Keratinocyte (primary cell): Measurements from ENCODE around the gene CCR8.

Source experiments
- EZH2 ChIP-seq: IDR thresholded peaks from one replicate; pipeline ENCODE4 v1.6.1; 2012; ENCODE audit warnings: inconsistent platforms, mild to moderate bottlenecking, low read length, moderate library complexity
- TF ChIP-seq, protein P1 (sequence below), 3 experiments: IDR thresholded peaks in 1 of 3; conservative IDR thresholded peaks in 1 of 3; optimal IDR thresholded peaks in 1 of 3; 2 replicates in 2 of 3; 3 replicates in 1 of 3; pipeline versions ENCODE3 to v1.5.1; 2011; ENCODE audit warnings: low read length in 3 of 3, mild to moderate bottlenecking in 3 of 3, moderate library complexity in 2 of 3, control low read depth in 1 of 3, inconsistent platforms in 1 of 3; ENCODE audit not compliant: insufficient read depth in 2 of 3; ENCODE audit errors: extremely low read depth in 1 of 3

DNA sequence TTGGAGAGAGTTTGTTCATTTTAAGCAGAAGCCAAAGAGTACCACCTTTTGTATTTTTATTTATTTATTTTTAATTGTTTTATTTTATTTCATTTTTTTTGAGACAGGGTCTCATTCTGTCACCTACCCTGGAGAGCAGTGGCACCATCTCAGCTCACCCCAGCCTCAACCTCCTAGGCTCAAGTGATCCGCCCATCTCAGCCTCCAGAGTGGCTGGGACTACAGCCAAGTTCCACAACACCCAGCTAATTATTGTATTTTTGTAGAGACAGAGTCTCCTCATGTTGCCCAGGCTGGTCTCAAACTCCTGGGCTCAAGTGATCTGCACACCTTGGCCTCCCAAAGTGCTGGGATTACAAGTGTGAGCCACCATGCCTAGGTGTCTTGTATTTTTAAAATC, 9.6 kb downstream of the CCR8 start:
- TF ChIP-seq, protein P1, sequence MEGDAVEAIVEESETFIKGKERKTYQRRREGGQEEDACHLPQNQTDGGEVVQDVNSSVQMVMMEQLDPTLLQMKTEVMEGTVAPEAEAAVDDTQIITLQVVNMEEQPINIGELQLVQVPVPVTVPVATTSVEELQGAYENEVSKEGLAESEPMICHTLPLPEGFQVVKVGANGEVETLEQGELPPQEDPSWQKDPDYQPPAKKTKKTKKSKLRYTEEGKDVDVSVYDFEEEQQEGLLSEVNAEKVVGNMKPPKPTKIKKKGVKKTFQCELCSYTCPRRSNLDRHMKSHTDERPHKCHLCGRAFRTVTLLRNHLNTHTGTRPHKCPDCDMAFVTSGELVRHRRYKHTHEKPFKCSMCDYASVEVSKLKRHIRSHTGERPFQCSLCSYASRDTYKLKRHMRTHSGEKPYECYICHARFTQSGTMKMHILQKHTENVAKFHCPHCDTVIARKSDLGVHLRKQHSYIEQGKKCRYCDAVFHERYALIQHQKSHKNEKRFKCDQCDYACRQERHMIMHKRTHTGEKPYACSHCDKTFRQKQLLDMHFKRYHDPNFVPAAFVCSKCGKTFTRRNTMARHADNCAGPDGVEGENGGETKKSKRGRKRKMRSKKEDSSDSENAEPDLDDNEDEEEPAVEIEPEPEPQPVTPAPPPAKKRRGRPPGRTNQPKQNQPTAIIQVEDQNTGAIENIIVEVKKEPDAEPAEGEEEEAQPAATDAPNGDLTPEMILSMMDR (optimal IDR thresholded peaks at IDR 0.05 in 1 of 3, IDR thresholded peaks at IDR 0.05 in 1 of 3, conservative IDR thresholded peaks at IDR 0.05 in 1 of 3; ENCODE audit: extremely low read depth in 1 of 3, insufficient read depth in 2 of 3, low read length in 3 of 3), result no peak
- no peak for TF ChIP-seq EZH2
